HEK293T (cell line): ENCODE data around the gene PSPN.

Experiments used
- CTCF ChIA-PET: fragments of 350-600 bp; formaldehyde crosslinking; extraction: SDS; loops from one replicate; lab custom pipeline; 2021; ENCODE audit warnings: antibody characterized with exemption, inconsistent platforms; lab: Yijun Ruan, JAX
- POLR2A ChIA-PET: fragments of 350-600 bp; formaldehyde crosslinking; extraction: SDS; loops from one replicate; lab custom pipeline; 2020; ENCODE audit warnings: antibody characterized with exemption, inconsistent platforms; lab: Yijun Ruan, JAX
- DNase-seq: peaks from one replicate; pipeline ENCODE4 v3.0.0; 2012; ENCODE audit warnings: mixed read lengths; ENCODE audit errors: extremely low spot score
- ARNT ChIP-seq: fragments of 450-650 bp; IDR thresholded peaks from 2 replicates; pipeline ENCODE4 v1.6.1; 2017; ENCODE audit warnings: mild to moderate bottlenecking
- BHLHE40 ChIP-seq: fragments of 450-650 bp; IDR thresholded peaks from 2 replicates; pipeline ENCODE4 v1.6.1; 2016; ENCODE audit warnings: mild to moderate bottlenecking, moderate library complexity, borderline replicate concordance
- CTBP1 ChIP-seq: fragments of 450-650 bp; IDR thresholded peaks from 2 replicates; pipeline ENCODE4 v1.6.1; 2016; ENCODE audit warnings: borderline replicate concordance
- ELF4 ChIP-seq: fragments of 450-650 bp; IDR thresholded peaks from 2 replicates; pipeline ENCODE4 v1.6.1; 2017; ENCODE audit warnings: antibody characterized with exemption
- FOXA1 ChIP-seq: fragments of 450-650 bp; IDR thresholded peaks from 2 replicates; pipeline ENCODE4 v1.6.1; 2016; ENCODE audit warnings: mild to moderate bottlenecking
- FOXK2 ChIP-seq: fragments of 450-650 bp; IDR thresholded peaks from 2 replicates; pipeline ENCODE4 v1.6.1; 2016; ENCODE audit warnings: mild to moderate bottlenecking
- FOXM1 ChIP-seq: fragments of 450-650 bp; IDR thresholded peaks from 2 replicates; pipeline ENCODE4 v1.6.1; 2017; ENCODE audit warnings: mild to moderate bottlenecking, borderline replicate concordance
- HDGF ChIP-seq: fragments of 450-650 bp; IDR thresholded peaks from 2 replicates; pipeline ENCODE4 v1.6.1; 2017; ENCODE audit warnings: antibody characterized with exemption, borderline replicate concordance
- L3MBTL2 ChIP-seq: fragments of 450-650 bp; conservative IDR thresholded peaks from 2 replicates; pipeline ENCODE4 v1.6.1; 2016; ENCODE audit warnings: mild to moderate bottlenecking
- LEF1 ChIP-seq: fragments of 450-650 bp; IDR thresholded peaks from 2 replicates; pipeline ENCODE4 v1.6.1; 2017; ENCODE audit warnings: mild to moderate bottlenecking, borderline replicate concordance
- NFRKB ChIP-seq: fragments of 450-650 bp; IDR thresholded peaks from 2 replicates; pipeline ENCODE4 v1.6.1; 2016; ENCODE audit warnings: mild to moderate bottlenecking, moderate library complexity
- PKNOX1 ChIP-seq: fragments of 450-650 bp; IDR thresholded peaks from 2 replicates; pipeline ENCODE4 v1.6.1; 2016
- SP1 ChIP-seq: fragments of 450-650 bp; IDR thresholded peaks from 2 replicates; pipeline ENCODE4 v1.6.1; 2017
- SUZ12 ChIP-seq: fragments of 450-650 bp; IDR thresholded peaks from 2 replicates; pipeline ENCODE4 v1.6.1; 2016; ENCODE audit warnings: mild to moderate bottlenecking
- TARDBP ChIP-seq: fragments of 450-650 bp; IDR thresholded peaks from 2 replicates; pipeline ENCODE4 v1.6.1; 2016
- ZNF384 ChIP-seq: fragments of 450-650 bp; IDR thresholded peaks from 2 replicates; pipeline ENCODE4 v1.6.1; 2016

The PSPN gene

DNA sequence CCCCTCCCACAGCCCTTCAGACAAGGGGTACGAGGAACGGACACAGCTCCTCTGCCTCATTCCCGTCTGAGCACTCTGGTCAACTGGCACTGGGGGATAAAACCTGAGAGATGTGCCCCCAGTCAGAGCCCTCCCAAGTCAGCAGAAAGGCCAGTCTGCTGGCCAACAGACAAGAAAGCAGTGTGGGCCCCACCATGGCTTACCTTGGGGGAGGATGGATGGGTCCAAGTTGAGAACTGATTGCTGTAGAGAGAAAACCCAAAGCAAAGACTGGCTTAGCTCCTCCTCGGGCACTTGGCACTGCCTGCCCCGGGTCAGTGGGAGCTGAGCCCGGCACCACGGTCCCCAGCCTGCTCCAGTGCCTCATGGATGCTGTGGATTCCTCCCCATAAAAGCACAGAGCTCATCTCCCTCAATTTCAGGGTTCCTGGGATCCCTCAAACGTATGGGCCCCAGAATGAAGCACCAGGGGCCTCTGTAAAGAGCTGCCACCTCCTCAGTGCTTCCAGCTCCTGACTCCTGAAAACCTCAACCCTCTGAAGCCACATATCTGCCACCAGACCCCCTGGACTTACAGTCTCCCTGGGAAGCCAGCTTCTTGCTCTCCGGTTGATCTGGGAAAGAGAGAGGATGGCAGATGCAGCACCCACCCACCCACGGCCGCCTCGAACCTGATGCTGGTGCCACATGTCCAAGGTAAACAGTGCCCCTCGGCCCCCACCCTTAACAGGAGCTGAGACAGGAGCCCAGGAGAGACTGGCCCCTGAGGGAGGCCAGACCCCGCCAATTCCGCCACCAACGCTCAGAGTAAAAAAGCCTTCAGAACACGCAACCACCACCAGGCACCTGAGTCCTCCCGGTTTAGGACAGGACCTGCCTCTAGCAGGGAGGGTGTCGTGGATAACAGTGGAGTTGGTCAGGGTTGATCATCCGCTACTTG is 45.6 kb upstream of the PSPN start:
- DNase-seq: no peak
- ChIA-PET CTCF (no interaction called here), POLR2A (interaction anchor here (0.6 kb wide), 1 partner anchor 12 kb away, joined by 3 read pairs; no protein-coding TSS in a partner anchor)

DNA sequence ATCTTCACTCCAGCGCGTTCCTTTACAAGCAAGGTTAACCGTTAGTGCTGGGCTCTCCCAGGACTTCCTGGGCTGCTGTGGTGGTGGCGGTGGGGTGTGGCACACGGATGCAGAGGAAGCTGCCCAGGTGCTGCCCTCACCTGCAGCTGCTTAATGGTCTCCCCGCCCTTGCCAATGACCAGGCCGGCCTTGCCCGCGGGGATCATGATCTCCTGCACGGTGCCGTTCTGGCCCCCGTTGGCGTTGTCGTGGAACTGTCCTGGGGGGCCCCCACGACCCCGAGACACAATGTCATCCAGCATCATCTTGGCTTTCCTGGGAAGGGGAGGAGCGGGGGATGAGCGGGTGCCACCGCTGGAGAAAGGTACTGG is 42.8 kb upstream of the PSPN start:
- CTCF ChIA-PET: no interaction called here

More for the DNA sequence above, 45.6 kb upstream of the PSPN start:
- TF ChIP-seq TARDBP (no peak), L3MBTL2 (no peak), SP1 (no peak), FOXM1 (no peak), CTBP1 (no peak), NFRKB (no peak), LEF1 (no peak), FOXA1 (no peak), SUZ12 (no peak), BHLHE40 (no peak), HDGF (no peak), PKNOX1 (no peak), ELF4 (no peak), ARNT (no peak), ZNF384 (no peak), FOXK2 (no peak)

DNA sequence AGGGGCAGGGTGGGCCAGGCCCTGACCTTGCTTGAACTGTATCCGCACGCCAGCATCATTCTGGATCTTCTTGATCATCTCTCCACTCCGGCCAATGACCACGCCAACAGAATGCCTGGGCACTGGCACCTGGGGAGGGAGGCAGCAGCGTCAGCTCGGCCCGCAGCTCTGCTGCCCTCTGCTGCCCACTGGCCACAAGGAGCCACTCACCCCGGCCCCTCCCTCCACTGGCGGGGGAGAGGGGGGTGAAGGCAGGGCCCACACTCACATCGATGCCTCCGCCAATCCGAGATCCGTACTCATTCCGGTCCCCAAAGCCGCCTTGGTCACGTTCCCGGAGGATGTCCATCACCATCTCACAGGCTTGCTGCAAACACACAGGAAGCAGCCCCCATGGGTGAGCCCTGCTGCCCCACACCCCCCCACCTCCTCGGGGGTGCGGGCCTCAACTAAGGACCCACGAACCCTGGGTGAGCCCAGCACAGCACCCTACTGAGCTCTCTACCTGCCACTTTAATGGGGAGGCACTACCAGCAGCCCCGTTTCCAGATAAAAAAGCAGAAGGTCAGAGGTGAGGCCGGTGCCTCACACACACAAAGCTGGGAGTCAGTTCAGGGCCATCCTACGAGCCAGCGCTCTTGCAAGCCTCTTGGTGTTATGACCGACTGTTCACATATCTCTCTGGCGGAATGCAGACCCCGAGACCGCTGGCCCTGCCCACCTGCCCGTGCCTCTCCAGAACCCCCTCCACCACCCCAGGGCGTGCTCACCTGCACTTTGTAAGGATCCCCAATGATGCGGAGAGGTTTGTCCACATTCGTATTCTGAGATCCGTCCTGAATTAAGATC is 42.2 kb upstream of the PSPN start:
- DNase-seq: no peak
- CTCF ChIA-PET: no interaction called here
- TF ChIP-seq SP1 (no peak), FOXA1 (no peak), FOXK2 (no peak), BHLHE40 (no peak), ELF4 (no peak), LEF1 (no peak), TARDBP (no peak), FOXM1 (no peak), NFRKB (no peak), PKNOX1 (no peak), L3MBTL2 (no peak), HDGF (no peak), ARNT (no peak), CTBP1 (no peak), SUZ12 (no peak), ZNF384 (no peak)
- POLR2A ChIA-PET: no interaction called here

More for the DNA sequence above, 42.8 kb upstream of the PSPN start:
- TF ChIP-seq TARDBP (no peak), ELF4 (no peak), L3MBTL2 (no peak), ZNF384 (no peak), CTBP1 (no peak)
- DNase-seq: no peak
- POLR2A ChIA-PET: no interaction called here

DNA sequence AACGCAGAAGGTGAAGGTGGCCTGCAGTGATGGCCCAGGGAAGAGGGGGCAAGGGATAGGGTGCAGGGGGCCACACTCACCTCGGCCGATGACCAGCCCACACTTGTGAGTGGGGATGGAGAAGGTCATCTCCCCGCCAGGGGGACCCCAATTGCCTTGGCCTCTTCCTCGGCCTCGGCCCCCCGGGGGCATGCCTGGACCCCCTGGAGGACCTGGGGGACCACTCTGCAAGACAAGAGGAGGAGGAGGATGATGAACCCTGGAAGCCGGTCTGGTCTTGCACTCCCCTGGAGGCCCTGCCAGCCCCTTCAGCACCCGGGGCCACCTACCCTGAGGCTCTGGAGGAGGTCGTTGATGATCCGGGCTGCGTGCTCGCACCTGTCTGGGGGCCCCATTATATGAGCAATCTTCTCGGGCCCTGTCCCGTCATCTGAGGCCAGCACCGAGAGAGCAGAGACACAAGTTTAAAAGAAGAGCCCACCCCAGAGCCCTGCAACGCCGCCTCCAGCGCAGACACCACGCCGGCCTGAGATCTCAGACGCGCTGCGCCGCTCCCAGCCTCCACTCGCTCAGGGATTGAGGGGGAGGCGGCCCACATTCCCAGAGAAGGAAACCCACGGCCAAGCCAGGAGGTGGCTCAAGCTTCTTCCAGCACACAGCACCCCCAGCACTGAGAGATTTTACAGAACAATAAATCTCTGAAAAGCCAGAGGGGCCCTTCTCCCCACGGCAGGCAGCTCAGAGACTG is 41.1 kb upstream of the PSPN start:
- POLR2A ChIA-PET: no interaction called here
- CTCF ChIA-PET: no interaction called here
- no peak for TF ChIP-seq ZNF384
- TF ChIP-seq CTBP1: no peak
- no peak for TF ChIP-seq TARDBP
- TF ChIP-seq SUZ12: no peak
- TF ChIP-seq L3MBTL2: no peak
- no peak for TF ChIP-seq PKNOX1
- no peak for DNase-seq

DNA sequence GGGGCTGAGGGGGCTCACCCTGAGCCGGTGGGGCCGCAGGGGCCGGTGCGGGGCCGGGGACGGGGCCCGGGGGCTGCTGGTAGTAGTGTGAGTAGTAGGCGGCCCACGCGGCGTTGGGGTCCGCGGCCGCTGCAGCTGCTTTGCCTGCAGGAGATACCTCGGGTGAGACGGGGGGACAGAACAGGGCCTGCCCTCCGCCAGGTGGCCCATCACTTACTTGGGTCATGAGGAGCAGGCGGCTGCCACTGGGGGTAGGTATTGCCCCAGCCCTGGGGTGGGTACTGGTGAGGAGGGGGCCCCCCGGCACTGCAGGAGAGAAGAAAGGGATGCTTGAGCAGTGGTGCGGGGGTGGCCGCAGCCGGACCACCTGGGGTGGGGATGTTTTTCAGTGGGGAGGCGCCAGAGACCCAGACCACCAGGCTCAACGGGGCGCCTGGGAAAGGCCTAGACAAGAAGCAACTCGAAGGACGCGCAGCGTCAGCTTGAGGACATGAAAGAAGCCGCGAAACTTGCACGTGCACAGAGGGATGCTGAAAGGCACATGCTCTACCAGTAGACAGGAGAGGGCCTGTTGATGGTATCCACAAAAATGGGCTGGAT is 40.0 kb upstream of the PSPN start:
- ChIA-PET CTCF (no interaction called here), POLR2A (no interaction called here)
- TF ChIP-seq FOXM1 (no peak), L3MBTL2 (no peak), NFRKB (no peak), ZNF384 (no peak), PKNOX1 (no peak), HDGF (no peak), FOXK2 (no peak)
- DNase-seq: no peak
